Spleen (tissue), 7 donors: ENCODE data around the gene RIPK4.

Experiments used
- POLR2A ChIP-seq, 3 donors: fragments of 450-650 bp; IDR thresholded peaks; one replicate each; pipeline ENCODE4 v1.5.1; 2017; ENCODE audit warnings: antibody characterized with exemption in 3 of 3, mild to moderate bottlenecking in 1 of 3
- POLR2AphosphoS5 ChIP-seq, 3 donors: sonication (generic); formaldehyde crosslinking; IDR thresholded peaks; one replicate each; pipeline ENCODE4 v1.5.1; 2017; ENCODE audit warnings: antibody characterized with exemption in 3 of 3
- TF ChIP-seq, protein P1 (sequence below), 11 experiments: fragments of 200-600 bp in 7 of 11; fragments of 450-650 bp in 4 of 11; sonication (generic) in 4 of 11; IDR thresholded peaks in 8 of 11; conservative IDR thresholded peaks in 3 of 11; 1 replicate in 7 of 11; 2 replicates in 4 of 11; pipeline versions ENCODE4 v1.4.0 to v1.8.0; 2016 to 2021; ENCODE audit warnings: antibody characterized with exemption in 11 of 11, inconsistent platforms in 4 of 11, mild to moderate bottlenecking in 1 of 11
- donor health status: DM: no; HTN: no; CAD: no; lungs with moderate emphysema.
- donor health status: DM: no; HTN: no; CAD: no.
- donor health status: DM: no; HTN: no; CAD: no.

- TF ChIP-seq, protein P1, sequence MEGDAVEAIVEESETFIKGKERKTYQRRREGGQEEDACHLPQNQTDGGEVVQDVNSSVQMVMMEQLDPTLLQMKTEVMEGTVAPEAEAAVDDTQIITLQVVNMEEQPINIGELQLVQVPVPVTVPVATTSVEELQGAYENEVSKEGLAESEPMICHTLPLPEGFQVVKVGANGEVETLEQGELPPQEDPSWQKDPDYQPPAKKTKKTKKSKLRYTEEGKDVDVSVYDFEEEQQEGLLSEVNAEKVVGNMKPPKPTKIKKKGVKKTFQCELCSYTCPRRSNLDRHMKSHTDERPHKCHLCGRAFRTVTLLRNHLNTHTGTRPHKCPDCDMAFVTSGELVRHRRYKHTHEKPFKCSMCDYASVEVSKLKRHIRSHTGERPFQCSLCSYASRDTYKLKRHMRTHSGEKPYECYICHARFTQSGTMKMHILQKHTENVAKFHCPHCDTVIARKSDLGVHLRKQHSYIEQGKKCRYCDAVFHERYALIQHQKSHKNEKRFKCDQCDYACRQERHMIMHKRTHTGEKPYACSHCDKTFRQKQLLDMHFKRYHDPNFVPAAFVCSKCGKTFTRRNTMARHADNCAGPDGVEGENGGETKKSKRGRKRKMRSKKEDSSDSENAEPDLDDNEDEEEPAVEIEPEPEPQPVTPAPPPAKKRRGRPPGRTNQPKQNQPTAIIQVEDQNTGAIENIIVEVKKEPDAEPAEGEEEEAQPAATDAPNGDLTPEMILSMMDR (IDR thresholded peaks at IDR 0.05 in 8 of 11, conservative IDR thresholded peaks at IDR 0.05 in 3 of 11): no peak
- no peak for TF ChIP-seq POLR2A (IDR thresholded peaks at IDR 0.05)
- TF ChIP-seq POLR2AphosphoS5 (IDR thresholded peaks at IDR 0.05): no peak
Measured at GRCh38 chr21:41758550-41758949, 8.3 kb downstream of the RIPK4 start.
